Activated T-helper 17 cell treated with anti-CD3 and anti-CD28 coated beads, Interleukin-2, amount 50 U/mL, for 72 hours (primary cell): ENCODE measurements around the gene RFC3. TPM values are rescaled to one million over a fixed set of nuclear protein-coding genes. Genes with fewer than 3 reads are reported as not detected.
"Not testable (repeated sequence)": the region's sequence is repeated elsewhere in the genome, so short reads cannot be mapped to it uniquely, and the experiment has no call there.

Source experiments
- ATAC-seq: fragments of 150-1000 bp; cut with Tn5 transposase; replicated peaks from 2 replicates; pipeline ENCODE4 v1.10.0; 2021; ENCODE audit warnings: mild to moderate bottlenecking, moderate library complexity
- H3K27ac Mint-ChIP-seq: one replicate; pipeline ENCODE4 v1.8.0; 2022; ENCODE audit warnings: mixed read lengths
- H3K27me3 Mint-ChIP-seq: one replicate; pipeline ENCODE4 v1.8.0; 2022; ENCODE audit warnings: mixed read lengths
- H3K36me3 Mint-ChIP-seq: one replicate; pipeline ENCODE4 v1.8.0; 2022; ENCODE audit warnings: low read depth, mild to moderate bottlenecking, mixed read lengths
- H3K4me1 Mint-ChIP-seq: one replicate; pipeline ENCODE4 v1.8.0; 2022; ENCODE audit warnings: mixed read lengths
- H3K4me3 Mint-ChIP-seq: one replicate; pipeline ENCODE4 v1.8.0; 2022; ENCODE audit warnings: mild to moderate bottlenecking, mixed read lengths
- H3K9me3 Mint-ChIP-seq: one replicate; pipeline ENCODE4 v1.8.0; 2022; ENCODE audit warnings: mixed read lengths
- total RNA-seq, 2 donors: library from RNA; stranded (reverse); gene quantifications; one replicate each; pipeline ENCODE4 v1.2.3, GENCODE V29; 2022

Gene RFC3
- total RNA-seq, 2 donors from 2014 or later = 46.8 to 55.0 TPM

DNA sequence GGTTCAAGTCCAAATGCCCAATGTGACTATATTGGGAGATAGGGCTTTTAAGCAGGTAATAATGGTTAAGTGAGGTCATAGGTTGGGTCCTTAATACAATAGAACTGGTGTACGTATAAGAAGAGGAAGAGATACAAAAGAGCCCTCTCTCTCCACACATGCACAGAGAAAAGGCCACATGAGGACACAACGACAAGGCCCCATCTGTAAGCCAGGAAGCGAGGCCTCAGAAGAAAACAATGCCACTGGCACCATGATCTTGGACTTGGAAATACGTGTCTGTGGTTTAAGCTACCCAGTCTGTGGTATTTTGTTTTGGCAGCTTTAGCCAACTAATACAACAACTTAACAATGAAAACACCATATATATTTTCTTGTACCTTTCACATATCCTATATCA is 23.4 kb upstream of the RFC3 start:
- Mint-ChIP-seq H3K36me3 (no peaks in the 10 kb centered on the region), H3K27ac (no peak overlapping the region), H3K9me3 (peaks cover 4% of the 10 kb centered on the region), H3K4me1 (no peaks in the 10 kb centered on the region), H3K27me3 (no peaks in the 10 kb centered on the region), H3K4me3 (no peak overlapping the region)
- no peak for ATAC-seq

DNA sequence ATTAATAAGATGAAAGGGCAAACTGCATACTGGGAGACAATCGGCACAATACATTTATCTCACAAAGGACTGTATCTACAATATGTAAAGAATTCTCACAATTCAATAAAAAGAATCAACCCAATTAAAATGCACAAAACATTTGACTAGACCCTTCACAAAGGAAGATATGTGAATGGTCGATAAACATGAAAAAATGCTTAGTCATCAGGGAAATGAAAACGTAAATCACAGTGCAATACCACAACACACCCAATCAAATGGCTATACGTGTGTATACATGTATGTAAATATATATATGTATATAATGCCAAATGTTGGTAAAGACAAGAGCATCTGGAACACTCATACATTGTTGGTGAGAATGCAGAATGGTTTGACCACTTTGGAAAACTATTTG is 21.9 kb upstream of the RFC3 start:
- Mint-ChIP-seq H3K4me3 (no peak overlapping the region), H3K9me3 (peaks cover 4% of the 10 kb centered on the region), H3K4me1 (no peaks in the 10 kb centered on the region), H3K36me3 (no peaks in the 10 kb centered on the region), H3K27me3 (peaks cover 5% of the 10 kb centered on the region), H3K27ac (no peak overlapping the region)
- ATAC-seq = no peak

DNA sequence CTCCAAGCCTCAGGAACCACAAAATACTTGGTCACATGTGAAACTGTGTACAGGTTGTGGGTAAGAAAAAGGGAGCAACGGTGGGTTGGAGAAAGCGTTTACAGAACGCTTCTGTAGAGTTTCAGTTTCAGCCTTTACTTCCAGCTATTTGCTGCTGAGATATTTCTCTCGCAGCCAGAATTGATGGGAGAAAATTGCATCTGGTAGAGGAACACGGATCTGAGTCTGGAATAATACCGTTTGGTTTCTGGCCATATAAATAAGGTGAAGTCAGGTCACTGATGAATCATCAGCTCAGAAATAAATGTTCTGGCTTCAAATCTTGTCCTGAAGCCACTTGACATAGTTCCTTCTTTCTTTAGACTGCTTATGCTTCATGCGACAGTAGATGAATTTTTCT is 20.3 kb upstream of the RFC3 start:
- peaks cover 15% of the 10 kb centered on the region for H3K27me3 Mint-ChIP-seq
- no peak for ATAC-seq
- H3K4me1 Mint-ChIP-seq = no peaks in the 10 kb centered on the region
- no peaks in the 10 kb centered on the region for H3K36me3 Mint-ChIP-seq
- no peak overlapping the region for H3K4me3 Mint-ChIP-seq
- H3K9me3 Mint-ChIP-seq = peaks cover 1% of the 10 kb centered on the region
- no peak overlapping the region for H3K27ac Mint-ChIP-seq

DNA sequence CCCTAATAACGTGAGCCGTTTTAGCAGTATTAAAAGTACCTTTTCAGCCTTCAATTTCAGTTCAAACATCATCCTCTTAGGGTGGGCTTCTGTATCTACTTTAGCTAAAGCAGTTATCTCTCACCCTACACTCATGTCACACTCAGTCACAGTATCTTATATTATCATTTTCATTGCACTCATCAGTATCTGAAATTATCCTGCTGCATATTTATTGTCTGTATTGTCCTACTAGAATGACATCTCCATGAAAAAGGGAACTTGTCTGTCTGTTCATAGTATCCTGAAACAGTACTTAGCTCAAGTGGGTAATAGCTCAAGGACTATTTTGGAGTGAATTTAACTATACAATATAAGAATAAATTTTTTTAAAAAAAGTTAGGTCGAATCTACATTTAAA is 19.9 kb upstream of the RFC3 start:
- no peaks in the 10 kb centered on the region for H3K36me3 Mint-ChIP-seq
- no peak overlapping the region for H3K4me3 Mint-ChIP-seq
- H3K27me3 Mint-ChIP-seq = peaks cover 18% of the 10 kb centered on the region
- no peaks in the 10 kb centered on the region for H3K9me3 Mint-ChIP-seq
- ATAC-seq = no peak
- no peak overlapping the region for H3K27ac Mint-ChIP-seq
- H3K4me1 Mint-ChIP-seq = no peaks in the 10 kb centered on the region

DNA sequence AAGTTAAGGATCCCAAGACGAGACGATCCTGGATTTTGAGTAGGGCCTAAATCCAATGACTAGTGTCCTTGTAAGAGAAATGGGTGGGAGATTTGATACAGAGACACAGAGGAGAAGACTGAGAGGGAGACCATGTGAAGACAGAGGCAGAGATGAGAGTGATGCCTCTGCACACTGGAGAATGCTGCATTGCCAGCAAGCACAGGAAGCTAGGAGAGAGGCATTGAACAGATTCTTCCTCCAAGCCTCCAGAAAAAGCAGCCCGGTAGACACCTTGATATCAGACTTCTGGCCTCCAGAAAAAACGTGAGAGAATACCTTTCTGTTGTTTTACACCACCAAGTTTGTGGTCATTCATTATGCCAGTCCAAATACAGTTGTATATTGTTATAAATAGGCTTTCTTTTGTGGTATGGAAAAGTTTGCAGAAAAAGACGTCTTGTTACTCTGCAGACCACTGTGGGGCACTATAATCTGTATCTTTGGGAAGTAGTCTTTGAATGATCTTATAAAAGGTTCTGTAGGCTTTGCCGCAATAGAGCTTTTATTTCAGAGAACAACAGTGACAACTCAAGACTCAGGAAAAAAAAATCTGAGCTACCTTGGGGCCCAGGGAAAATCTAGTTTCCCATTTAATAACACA is 17.9 kb upstream of the RFC3 start:
- Mint-ChIP-seq H3K9me3 (no peaks in the 10 kb centered on the region), H3K36me3 (no peaks in the 10 kb centered on the region), H3K27me3 (peaks cover 22% of the 10 kb centered on the region), H3K4me1 (no peaks in the 10 kb centered on the region), H3K27ac (no peak overlapping the region), H3K4me3 (no peak overlapping the region)
- ATAC-seq = no peak

DNA sequence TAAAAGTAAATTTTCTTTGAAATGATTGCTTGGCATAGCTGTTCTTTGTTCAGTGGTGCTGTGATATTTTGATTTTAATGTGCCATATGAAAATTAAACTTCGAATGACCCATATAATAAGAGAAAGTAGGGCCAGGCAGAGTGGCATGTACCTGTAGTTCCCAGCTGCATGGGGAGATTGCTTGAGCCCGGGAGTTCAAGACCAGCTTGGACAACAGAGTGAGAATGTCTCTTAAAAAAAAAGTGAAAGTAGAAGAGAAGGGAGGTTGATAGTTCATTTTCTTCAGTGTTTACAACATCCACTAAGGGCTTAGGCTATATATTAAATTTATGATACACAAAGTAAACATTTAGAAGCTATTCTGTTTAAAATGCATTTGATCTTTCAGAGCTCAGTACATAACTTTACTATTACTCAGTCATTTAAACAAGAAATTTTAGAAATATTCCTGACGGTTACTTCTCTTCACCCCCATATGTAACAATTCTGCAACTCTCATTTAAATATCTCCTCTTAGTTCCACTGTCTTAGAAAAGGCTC is 17.2 kb upstream of the RFC3 start:
- Mint-ChIP-seq H3K9me3 (no peaks in the 10 kb centered on the region), H3K27ac (no peak overlapping the region), H3K36me3 (no peaks in the 10 kb centered on the region), H3K27me3 (peaks cover 22% of the 10 kb centered on the region), H3K4me1 (no peaks in the 10 kb centered on the region), H3K4me3 (no peak overlapping the region)
- no peak for ATAC-seq

DNA sequence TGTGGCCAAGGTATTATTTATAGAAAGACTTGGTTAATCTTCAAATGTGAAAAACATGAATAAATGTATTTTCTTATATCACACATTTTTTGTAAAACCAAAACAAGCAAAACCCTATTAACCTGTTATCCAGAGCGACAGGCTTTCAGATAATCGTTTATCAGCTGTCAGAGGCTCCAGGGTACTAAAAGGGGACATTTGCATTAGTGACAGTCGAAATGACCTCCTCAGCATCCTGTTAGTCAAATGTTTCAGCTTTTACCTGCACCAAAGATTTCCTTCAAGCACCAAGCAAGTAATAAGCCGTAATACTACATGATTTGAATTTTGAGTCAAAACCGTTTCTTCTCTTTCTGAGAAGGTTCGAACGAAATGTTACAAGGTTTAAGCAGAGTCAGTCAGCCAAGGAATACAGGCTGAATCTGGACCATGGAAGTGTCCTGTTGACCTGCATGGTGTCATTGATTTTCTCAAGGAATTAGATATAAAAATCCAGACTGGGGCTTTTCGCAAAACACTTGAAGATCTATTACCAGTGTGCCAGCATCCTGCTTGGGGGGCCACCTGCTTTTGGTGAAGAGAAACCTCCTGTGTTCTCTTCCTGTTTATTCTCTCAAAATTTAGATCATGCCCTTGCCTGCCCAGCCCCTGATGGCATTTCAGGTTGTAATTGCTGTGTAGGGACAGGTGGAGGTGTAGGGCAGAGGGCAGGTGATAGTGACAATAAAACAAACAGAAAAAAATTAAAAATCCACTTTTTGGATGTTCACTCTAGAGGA is 11.3 kb upstream of the RFC3 start:
- Mint-ChIP-seq H3K27me3 (peaks cover 18% of the 10 kb centered on the region), H3K4me1 (no peaks in the 10 kb centered on the region), H3K9me3 (no peaks in the 10 kb centered on the region), H3K4me3 (no peak overlapping the region), H3K27ac (no peak overlapping the region), H3K36me3 (no peaks in the 10 kb centered on the region)
- ATAC-seq = no peak

DNA sequence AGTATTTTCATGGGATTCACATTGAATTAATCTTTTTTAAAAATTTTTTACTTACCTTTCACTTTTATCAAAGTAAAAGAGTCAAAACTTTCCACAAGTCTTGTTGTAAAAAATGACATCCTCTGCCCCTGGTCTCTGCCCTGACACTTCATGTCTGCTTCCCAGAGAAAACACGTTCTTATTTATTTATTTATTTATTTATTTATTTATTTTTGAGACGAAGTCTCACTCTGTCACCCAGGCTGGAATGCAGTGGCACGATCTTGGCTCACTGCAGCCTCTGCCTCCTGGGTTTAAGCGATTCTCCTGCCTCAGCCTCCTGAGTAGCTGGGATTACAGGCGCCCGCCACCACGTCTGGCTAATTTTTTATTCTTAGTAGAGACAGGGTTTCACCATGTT is 5.1 kb upstream of the RFC3 start:
- H3K27me3 Mint-ChIP-seq, H3K27ac Mint-ChIP-seq, H3K36me3 Mint-ChIP-seq, H3K4me1 Mint-ChIP-seq, ATAC-seq, H3K4me3 Mint-ChIP-seq, H3K9me3 Mint-ChIP-seq: not testable (repeated sequence)

DNA sequence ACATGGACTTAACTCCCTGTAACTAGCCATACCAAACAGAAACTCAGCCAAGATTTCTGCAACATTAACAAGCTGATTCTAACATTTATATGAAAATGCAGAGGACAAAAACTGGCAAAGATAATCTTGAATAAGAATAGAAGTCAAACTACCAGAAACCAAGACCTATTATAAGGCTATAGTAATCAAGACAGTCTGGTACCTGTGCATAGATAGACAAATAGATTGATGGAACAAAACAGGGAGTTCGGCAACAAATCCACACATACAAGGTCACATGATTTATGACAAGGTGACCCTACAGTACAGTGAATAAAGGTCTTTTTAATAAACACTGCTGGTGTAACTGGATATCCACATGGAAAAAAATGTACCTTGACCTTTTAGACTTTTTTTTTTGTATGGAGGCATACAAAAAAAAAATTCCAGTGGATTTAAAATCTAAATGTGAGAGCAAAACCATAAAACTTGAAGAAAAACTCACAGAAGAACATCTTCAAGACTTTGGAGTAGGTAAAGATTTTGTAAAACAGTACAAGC is 2.9 kb upstream of the RFC3 start:
- H3K4me1 Mint-ChIP-seq = peaks cover 4% of the 10 kb centered on the region
- peaks cover 26% of the 10 kb centered on the region for H3K36me3 Mint-ChIP-seq
- peaks cover 1% of the 10 kb centered on the region for H3K27me3 Mint-ChIP-seq
- no peaks in the 10 kb centered on the region for H3K9me3 Mint-ChIP-seq
- no peak overlapping the region for H3K27ac Mint-ChIP-seq
- no peak for ATAC-seq
- no peak overlapping the region for H3K4me3 Mint-ChIP-seq

DNA sequence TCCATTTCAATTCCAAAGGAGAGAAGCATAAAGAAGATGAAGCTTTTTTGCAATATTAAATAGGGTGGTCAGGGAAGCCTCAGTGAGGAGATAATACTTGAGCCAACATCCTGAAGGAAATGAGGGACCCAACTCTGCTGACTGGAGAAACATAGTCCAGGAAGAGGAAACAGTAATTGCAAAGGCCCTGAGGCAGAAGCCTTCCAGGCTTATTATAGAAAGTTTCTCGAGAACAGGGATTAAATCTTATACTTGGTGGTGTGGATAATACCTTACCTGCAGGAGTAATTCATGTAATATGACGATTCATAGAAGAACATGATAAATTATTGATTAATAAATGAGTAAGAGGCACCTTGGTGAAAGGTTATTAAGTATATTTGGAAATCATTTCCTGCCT is 1.0 kb upstream of the RFC3 start:
- Mint-ChIP-seq H3K4me1 (peaks cover 14% of the 10 kb centered on the region), H3K27ac (no peak overlapping the region), H3K27me3 (no peaks in the 10 kb centered on the region), H3K36me3 (peaks cover 44% of the 10 kb centered on the region), H3K4me3 (peak overlapping the region; percentile 98), H3K9me3 (no peaks in the 10 kb centered on the region)
- ATAC-seq = no peak

DNA sequence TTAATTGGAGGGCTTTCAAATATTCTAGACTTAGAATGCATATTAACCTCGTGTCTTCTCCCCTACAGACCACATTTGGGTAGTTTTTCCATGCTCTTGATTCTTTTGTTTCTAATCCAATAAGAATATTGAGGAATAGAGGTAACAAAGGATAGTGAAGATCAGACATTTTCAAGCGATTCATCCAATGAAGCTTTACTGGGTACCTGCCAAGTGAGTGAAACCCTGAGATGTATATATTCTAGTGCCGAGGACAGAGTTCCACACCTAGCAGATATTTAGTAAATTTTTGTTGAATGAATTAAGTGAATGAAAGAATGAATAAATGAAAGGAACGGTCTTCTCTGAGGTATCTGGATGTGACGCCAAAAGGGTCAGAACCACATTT is 442 bp upstream of the RFC3 start:
- Mint-ChIP-seq H3K9me3 (no peaks in the 10 kb centered on the region), H3K4me1 (peaks cover 14% of the 10 kb centered on the region), H3K4me3 (peak overlapping the region; percentile 98), H3K27ac (peak overlapping the region; percentile 98), H3K27me3 (no peaks in the 10 kb centered on the region), H3K36me3 (peaks cover 50% of the 10 kb centered on the region)
- ATAC-seq = peak; percentile 8

DNA sequence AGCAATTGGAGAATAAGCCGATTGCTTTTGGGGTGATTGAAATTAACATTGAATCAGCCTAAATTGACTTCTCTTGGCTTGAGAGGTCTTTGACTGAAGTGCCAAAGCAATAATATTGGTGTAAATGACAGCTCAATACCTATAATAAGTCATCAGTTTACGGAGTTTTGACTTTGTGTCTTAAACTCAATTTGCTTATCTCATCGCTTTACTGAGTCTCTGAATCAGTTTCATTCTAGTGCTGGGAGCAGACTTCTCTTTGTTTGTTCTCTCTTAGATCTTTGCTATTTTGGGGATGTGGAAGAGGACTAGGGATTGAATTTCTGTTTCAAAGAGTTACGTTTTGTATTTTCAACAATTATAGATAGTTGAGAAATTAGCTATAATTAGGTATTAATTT is 7.1 kb downstream of the RFC3 start:
- no peak for ATAC-seq
- H3K4me3 Mint-ChIP-seq = no peak overlapping the region
- no peak overlapping the region for H3K27ac Mint-ChIP-seq
- H3K36me3 Mint-ChIP-seq = peaks cover 99% of the 10 kb centered on the region
- peaks cover 36% of the 10 kb centered on the region for H3K4me1 Mint-ChIP-seq
- no peaks in the 10 kb centered on the region for H3K9me3 Mint-ChIP-seq
- no peaks in the 10 kb centered on the region for H3K27me3 Mint-ChIP-seq

DNA sequence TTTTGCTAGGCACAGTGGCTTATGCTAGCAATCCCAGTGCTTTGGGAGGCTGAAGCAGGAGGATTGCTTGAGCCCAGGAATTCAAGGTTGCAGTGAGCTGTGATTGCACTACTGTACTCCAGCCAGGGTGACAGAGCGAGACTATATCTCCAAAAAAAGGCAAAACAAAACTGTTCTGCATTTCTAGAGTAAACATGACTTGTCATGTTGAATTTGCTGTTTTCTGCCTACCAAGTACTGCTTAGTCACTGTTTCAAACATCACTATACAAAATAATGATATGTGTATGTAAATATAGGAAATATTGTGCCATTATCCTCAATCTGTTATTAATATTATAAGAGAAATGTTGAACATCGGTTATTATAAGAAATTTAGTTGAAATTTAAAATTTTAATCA is 9.2 kb downstream of the RFC3 start:
- no peaks in the 10 kb centered on the region for H3K9me3 Mint-ChIP-seq
- no peak for ATAC-seq
- peaks cover 26% of the 10 kb centered on the region for H3K4me1 Mint-ChIP-seq
- peaks cover 99% of the 10 kb centered on the region for H3K36me3 Mint-ChIP-seq
- no peak overlapping the region for H3K27ac Mint-ChIP-seq
- no peak overlapping the region for H3K4me3 Mint-ChIP-seq
- H3K27me3 Mint-ChIP-seq = no peaks in the 10 kb centered on the region

DNA sequence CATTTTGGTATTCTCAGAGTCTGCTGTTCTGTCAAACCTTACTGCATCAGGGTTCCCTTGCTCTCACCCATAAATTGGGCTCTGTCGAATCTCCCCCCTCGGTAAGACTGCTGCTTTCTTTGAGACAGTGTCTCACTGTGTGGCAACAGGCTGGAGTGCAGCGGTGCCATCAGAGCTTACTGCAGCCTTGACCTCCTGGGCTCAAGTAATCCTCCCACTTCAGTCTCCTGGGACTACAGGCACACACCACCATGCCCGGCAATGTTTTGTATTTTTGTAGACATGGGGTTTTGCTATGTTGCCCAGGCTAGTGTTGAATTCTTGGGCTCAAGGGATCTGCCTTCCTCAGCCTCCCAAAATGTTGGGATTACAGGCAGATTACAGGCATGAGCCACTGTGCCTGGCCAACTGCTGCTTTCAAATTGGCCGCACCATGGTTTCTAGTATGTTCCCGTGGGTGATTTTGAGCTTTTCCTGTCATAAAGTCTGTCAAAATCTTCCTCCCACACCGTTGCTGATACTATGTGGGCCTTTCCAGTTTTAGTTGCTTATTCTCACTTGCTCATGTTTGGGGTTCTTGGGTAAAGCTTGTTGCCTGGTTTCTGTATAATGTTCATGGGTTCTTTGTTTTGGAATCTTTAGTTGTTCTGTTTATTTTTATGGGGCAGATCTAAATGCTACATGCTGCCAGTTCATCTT is 10.6 kb downstream of the RFC3 start:
- ATAC-seq = peak; percentile 59
- Mint-ChIP-seq H3K27me3 (no peaks in the 10 kb centered on the region), H3K9me3 (no peaks in the 10 kb centered on the region), H3K27ac (peak overlapping the region; percentile 45), H3K4me3 (no peak overlapping the region), H3K4me1 (peaks cover 18% of the 10 kb centered on the region), H3K36me3 (peaks cover 99% of the 10 kb centered on the region)
